Islet precursor cell (in vitro differentiated cells): ENCODE data around the gene RPS3A.
"Not testable (repeated sequence)": the region's sequence is repeated elsewhere in the genome, so short reads cannot be mapped to it uniquely, and the experiment has no call there.

Experiments used
- DNase-seq: peaks from one replicate; pipeline ENCODE4 v3.0.0-alpha.2; 2018

The RPS3A gene

DNA sequence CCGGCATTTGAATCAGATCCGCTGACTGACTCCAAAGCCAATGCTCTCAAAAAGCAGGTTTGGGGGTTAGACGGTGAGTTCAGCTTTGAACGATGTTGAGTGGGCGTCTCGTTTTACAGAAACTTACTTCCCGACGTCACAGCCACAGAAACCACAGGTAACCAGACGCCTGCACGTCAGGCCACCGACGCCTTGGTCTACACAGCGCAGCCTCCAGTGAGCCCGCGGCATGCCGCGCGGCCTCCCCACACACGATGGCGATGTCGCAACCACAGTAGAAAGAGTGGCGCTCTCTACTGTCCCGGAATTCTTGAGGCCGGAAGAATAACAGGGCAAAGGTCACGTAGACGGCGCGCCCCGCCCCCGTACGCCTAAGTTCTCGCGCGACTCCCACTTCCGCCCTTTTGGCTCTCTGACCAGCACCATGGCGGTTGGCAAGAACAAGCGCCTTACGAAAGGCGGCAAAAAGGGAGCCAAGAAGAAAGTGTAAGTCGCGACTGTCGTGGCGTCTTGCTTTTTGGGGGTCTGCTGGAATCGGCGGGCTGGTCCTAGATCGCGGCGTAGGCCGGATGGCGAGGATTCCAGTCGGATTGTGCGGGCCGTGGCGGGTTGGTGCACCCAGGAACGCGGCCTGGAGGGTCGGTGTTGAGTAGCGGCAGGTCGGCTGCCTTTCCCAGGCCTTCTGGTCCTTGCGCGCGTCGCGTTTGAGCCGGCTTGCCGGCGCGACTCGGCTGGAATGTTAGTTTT is at the start of gene RPS3A:
TSS of gene RPS3A (plus strand) at position 400 of the 747 bp plus-strand sequence. CDS start at position 425, 25 bp downstream.
- peak; percentile 99 for DNase-seq

DNA sequence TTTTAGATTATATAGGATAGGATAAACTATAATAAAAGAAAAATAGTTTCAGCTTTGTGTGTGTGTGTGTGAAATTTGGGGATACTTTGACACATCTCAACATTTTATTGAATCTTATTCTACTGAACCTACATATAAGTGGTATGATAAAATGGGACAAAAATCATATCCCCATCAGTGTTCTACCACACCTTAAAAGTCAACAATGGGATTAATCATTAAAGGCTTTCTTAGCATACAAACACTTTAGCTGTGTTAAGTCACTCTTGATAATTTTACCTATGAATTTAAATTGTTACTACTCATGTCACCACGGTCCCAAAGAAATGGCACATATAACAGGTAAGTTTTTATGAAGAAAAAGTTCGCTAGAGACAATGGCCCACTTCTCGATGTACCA is 46.6 kb upstream of the RPS3A start:
- DNase-seq: no peak

- DNase-seq: no peak
Measured at GRCh38 chr4:151055539-151055938, 43.9 kb upstream of the RPS3A start.

DNA sequence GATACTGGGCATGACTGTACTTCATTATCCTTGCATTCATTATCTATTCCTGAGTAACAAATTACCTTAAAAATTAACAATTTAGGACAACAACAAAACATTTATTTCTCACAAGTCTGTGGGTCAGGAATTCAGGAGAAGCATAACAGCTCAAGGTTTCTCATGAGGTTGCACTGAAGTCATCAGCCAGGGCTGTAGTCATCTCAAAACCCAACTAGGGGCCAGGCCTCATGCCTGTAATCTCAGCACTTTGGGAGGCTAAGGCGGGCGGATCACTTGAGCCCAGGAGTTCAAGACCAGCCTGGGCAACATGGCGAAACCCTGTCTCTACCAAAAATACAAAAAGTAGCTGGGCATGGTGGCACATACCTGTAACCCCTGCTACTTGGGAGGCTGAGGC is 36.3 kb upstream of the RPS3A start:
- DNase-seq: not testable (repeated sequence)

GRCh38 chr4:151067316-151067970 is 32.0 kb upstream of the RPS3A start:
- DNase-seq: no peak

- no peak for DNase-seq
Measured at GRCh38 chr4:151074416-151074916, 25.0 kb upstream of the RPS3A start.

GRCh38 chr4:151077978-151078377 is 21.4 kb upstream of the RPS3A start:
- DNase-seq: not testable (repeated sequence)

DNA sequence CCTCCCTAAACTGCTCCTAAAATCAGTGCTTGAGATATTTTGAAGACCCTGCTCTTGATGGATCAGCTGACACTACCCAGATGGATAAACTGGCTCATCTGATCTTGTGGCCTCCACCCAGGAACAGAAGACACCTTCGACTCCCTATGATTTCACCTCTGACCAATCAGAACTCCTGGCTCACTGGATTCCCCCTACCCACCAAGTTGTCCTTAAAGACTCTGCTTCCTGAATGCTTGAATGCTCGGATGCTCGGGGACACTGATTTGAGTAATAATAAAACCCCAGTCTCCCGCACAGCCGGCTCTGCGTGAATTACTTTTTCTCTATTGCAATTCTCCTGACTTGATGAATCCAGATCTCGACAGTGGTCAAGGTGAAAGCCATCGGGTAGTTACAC is 12.0 kb upstream of the RPS3A start:
- no peak for DNase-seq

DNA sequence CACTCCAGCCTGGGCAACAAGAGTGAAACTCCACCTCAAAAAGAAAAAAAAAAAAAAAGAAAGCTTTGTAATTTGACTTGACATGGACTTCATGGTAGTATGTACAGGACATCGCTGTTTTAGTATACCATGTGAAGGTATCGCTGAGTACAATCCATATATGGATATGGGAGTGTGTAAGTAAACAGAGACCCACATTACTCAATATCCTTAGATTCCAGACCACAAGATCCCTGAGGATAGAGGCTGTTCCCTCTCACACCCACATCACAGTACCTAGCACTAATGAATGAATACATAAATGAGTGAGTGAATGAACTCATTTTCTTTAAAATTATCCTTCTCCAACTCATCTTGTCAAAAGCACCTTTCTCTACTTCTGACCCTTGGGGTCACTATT is 8.4 kb upstream of the RPS3A start:
- DNase-seq: no peak

- DNase-seq: no peak
Measured at GRCh38 chr4:151092488-151092887, 6.9 kb upstream of the RPS3A start.

GRCh38 chr4:151093203-151093602 is 6.2 kb upstream of the RPS3A start:
- DNase-seq: no peak

- DNase-seq: no peak
Measured at GRCh38 chr4:151094290-151094751, 5.1 kb upstream of the RPS3A start.

GRCh38 chr4:151095142-151095541 is 4.3 kb upstream of the RPS3A start:
- DNase-seq: no peak

DNA sequence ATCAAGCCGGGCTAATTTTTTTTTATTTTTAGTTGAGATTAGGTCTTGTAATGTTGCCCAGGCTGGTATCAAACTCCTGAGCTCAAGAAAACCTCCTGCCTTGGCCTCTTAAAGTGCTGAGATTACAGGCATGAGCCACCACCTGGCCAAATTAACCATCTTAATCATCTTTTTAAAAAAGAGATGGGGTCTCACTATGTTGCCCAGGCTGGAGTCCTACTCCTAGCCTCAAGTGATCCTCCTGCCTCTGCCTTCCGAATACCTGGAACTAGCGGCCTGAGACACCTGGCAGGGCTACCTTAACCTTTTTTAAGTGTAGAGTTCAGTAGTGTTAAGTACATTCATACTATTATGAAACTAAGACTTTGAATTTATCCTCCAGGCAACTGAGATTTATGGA is 1.7 kb upstream of the RPS3A start:
- DNase-seq: no peak

DNA sequence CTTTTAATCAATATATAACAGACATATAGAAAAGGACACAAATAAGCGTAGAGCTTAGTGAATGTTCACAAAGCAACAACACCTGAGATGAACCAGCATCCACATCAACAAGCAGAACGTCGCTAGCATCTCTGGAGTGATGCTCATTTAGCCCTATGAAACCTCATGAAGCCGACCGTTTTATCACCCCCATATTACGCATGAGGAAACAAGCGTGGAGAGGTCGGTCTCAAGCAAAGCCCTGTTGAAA is 524 bp upstream of the RPS3A start:
- DNase-seq: no peak

GRCh38 chr4:151099976-151100417 is 569 bp downstream of the RPS3A start:
- no peak for DNase-seq

GRCh38 chr4:151100531-151100930 is 1.1 kb downstream of the RPS3A start:
- no peak for DNase-seq

DNA sequence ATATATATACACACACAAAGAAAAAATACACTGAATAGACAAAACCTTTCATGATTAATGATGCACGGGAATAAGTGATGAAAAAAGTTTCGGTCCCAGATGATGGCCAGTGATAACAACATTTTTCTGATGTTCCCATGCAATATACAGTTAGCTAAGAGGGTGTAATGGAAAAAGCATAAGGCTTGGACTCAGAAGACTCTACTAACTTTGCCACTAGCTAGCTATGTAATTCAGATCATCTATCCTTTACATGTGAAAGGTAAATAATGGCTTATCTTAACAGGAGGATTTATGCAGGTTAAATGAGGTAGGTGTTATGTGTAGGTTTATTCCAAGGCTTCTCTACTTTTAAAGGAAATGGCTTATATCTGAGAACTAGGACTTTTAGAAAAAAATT is 4.3 kb downstream of the RPS3A start:
- no peak for DNase-seq

DNA sequence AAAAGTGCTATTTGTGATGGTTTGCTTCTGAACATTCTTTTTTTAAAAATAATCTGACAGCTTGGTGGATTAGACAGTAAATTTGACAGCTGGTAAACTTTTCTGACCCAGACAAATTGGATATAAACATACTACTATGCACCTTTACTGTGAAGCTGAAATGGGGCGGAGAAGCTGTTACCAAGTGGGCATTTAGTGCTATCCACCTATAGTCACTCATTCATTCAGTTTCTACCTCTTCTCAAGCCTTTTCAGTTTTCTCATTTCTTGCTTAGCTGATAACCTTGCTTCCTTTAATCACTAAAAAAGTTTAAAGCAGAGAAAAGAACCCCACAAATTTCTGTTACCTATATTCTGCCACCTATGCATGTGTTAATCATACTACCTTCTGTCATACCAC is 5.2 kb downstream of the RPS3A start:
- no peak for DNase-seq

- DNase-seq: no peak
Measured at GRCh38 chr4:151105454-151106032, 6.1 kb downstream of the RPS3A start.

- DNase-seq: no peak
Measured at GRCh38 chr4:151107063-151107462, 7.6 kb downstream of the RPS3A start.

DNA sequence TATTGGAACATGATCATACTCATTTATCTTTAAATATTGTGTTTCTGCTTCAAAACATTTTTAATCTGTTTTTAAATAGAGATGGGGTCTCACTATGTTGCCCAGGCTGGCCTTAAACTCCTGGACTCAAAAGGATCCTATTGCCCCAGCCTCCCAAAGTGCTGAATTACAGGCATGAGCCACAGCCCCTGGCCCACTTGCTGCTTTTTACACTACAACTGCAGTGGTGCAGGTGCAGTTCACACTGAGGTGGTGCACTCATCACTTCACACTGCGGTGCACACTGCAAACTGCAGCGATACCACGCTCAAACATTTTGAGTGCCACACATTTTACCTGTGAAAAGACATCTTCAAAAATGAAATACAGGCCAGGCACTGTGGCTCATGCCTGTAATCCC is 10.8 kb downstream of the RPS3A start:
- no peak for DNase-seq

DNA sequence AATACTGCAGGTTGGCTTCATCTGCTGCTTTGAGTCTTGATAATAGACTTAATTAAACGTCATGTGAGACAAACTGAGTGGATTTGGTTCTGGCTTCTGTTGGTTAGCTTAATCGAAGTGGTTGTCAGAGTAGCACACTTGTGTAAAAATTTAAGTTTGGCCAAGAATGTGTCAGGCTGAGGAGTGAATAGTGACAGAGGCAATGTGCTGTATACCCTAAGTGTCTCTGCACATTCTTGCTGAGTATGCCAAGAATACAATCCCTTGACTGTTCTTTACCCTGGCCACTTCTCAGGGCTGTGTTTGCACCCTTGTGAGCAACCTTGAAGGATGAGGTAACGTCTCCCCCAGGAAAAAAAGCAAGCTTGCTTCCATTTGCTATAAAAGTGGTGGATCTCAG is 14.9 kb downstream of the RPS3A start:
- no peak for DNase-seq

DNA sequence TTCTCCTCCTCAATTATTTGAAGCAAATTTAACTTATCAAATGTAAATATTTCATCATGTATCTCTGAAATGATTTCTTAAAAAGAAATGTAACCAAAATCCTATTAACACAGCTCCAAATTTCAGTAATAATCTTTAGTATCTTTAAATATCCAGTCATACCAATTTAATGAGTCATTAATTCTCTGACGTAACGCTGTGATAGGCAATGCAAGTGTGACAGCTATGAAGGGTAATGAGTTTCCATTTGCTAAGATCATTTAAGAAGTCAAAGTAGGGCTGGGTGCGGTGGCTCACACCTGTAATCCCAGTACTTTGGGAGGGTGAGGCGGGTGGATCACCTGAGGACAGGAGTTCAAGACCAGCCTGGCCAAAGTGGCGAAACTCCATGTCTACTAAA is 15.6 kb downstream of the RPS3A start:
- no peak for DNase-seq
